Measurements from ENCODE around the gene LONRF2. TPM values are rescaled to one million over a fixed set of nuclear protein-coding genes. Genes with fewer than 3 reads are reported as not detected.
A peak's percentile ranks its signal among the peaks of the same experiment; 100 is the strongest.

Gene LONRF2
- total RNA-seq, 1 donor from 2014 or later, result 1.7 TPM

DNA sequence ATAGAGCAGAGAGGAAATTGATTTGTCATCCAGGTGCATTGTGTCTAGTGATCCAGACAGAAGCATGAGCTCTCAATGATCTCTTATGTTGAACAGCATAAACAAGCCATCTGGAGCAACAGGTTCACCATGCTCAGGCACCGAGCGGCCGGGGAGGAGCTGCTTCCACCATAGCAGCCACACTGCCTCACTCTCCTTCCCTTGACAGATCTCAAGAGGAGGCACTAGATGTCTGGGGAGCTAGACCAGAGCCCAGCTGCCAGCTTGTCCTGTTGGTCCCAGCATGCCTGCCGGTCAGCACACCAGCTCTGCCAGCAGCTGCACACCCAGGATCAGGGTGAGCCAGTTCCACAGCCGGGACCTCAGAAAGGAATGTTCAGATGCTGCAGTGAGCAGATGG is 17.5 kb upstream of the LONRF2 start:
- H3K9me3 Mint-ChIP-seq (ENCODE audit: low read depth), result peaks cover 7% of the 10 kb centered on the region

DNA sequence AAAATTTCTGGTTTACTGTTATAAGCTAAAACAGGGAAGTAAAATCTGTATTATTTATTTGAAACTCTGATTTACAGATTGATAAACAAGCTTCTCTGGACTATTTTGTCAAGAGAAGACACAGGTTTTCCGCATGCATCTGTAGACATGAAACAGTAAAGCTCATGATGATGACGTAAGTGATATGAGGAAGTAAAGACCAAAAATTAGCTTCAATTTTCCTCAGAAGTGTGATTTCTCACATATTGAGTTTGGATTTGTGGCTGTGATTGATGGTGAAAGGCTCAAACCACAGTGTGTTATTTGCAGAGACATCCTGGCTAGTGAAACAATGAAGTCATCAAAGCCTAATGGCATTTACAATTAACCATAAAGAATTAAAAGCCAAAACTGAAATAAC is 12.6 kb upstream of the LONRF2 start:
- peaks cover 2% of the 10 kb centered on the region for H3K36me3 Mint-ChIP-seq (ENCODE audit: low read depth)

More for the DNA sequence above, 17.5 kb upstream of the LONRF2 start:
- TF ChIP-seq, protein P1, sequence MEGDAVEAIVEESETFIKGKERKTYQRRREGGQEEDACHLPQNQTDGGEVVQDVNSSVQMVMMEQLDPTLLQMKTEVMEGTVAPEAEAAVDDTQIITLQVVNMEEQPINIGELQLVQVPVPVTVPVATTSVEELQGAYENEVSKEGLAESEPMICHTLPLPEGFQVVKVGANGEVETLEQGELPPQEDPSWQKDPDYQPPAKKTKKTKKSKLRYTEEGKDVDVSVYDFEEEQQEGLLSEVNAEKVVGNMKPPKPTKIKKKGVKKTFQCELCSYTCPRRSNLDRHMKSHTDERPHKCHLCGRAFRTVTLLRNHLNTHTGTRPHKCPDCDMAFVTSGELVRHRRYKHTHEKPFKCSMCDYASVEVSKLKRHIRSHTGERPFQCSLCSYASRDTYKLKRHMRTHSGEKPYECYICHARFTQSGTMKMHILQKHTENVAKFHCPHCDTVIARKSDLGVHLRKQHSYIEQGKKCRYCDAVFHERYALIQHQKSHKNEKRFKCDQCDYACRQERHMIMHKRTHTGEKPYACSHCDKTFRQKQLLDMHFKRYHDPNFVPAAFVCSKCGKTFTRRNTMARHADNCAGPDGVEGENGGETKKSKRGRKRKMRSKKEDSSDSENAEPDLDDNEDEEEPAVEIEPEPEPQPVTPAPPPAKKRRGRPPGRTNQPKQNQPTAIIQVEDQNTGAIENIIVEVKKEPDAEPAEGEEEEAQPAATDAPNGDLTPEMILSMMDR (IDR thresholded peaks at IDR 0.05), result no peak
- Mint-ChIP-seq H3K4me1 (ENCODE audit: low read depth) (no peaks in the 10 kb centered on the region), H3K36me3 (ENCODE audit: low read depth) (peaks cover 2% of the 10 kb centered on the region), H3K4me3 (ENCODE audit: unreplicated experiment) (no peak overlapping the region), H3K27ac (ENCODE audit: unreplicated experiment) (no peak overlapping the region), H3K27me3 (ENCODE audit: low read depth) (peaks cover 62% of the 10 kb centered on the region)
- no peak for DNase-seq (ENCODE audit: low spot score)

DNA sequence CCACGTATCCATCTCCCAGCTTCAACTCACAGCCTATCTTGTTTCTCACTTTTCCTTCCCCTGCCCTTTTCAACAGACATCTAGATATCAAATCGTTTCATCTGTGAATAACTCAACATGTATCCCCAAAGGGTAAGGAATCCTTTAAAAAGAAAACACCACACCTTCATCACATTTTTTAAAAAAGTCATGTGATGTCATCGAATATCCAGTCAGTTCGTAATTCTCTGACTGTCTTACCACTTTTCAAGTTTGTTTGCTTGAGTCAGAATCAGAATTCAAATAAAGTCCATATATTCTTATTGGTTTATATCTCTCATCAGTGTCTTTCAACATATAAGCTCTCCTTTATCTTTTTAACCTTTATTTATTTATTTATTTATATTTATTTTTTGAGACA is 5.4 kb upstream of the LONRF2 start:
- no peak for DNase-seq (ENCODE audit: low spot score)
- Mint-ChIP-seq H3K36me3 (ENCODE audit: low read depth) (peaks cover 2% of the 10 kb centered on the region), H3K27ac (ENCODE audit: unreplicated experiment) (no peak overlapping the region), H3K27me3 (ENCODE audit: low read depth) (peaks cover 63% of the 10 kb centered on the region), H3K4me1 (ENCODE audit: low read depth) (no peaks in the 10 kb centered on the region), H3K9me3 (ENCODE audit: low read depth) (no peaks in the 10 kb centered on the region), H3K4me3 (ENCODE audit: unreplicated experiment) (no peak overlapping the region)
- TF ChIP-seq, protein P1 (IDR thresholded peaks at IDR 0.05), result no peak

More for the DNA sequence above, 12.6 kb upstream of the LONRF2 start:
- TF ChIP-seq, protein P1 (IDR thresholded peaks at IDR 0.05), result no peak
- H3K27ac Mint-ChIP-seq (ENCODE audit: unreplicated experiment), result no peak overlapping the region
- H3K27me3 Mint-ChIP-seq (ENCODE audit: low read depth), result peaks cover 54% of the 10 kb centered on the region
- H3K4me1 Mint-ChIP-seq (ENCODE audit: low read depth), result no peaks in the 10 kb centered on the region
- no peaks in the 10 kb centered on the region for H3K9me3 Mint-ChIP-seq (ENCODE audit: low read depth)
- no peak overlapping the region for H3K4me3 Mint-ChIP-seq (ENCODE audit: unreplicated experiment)
- no peak for DNase-seq (ENCODE audit: low spot score)

DNA sequence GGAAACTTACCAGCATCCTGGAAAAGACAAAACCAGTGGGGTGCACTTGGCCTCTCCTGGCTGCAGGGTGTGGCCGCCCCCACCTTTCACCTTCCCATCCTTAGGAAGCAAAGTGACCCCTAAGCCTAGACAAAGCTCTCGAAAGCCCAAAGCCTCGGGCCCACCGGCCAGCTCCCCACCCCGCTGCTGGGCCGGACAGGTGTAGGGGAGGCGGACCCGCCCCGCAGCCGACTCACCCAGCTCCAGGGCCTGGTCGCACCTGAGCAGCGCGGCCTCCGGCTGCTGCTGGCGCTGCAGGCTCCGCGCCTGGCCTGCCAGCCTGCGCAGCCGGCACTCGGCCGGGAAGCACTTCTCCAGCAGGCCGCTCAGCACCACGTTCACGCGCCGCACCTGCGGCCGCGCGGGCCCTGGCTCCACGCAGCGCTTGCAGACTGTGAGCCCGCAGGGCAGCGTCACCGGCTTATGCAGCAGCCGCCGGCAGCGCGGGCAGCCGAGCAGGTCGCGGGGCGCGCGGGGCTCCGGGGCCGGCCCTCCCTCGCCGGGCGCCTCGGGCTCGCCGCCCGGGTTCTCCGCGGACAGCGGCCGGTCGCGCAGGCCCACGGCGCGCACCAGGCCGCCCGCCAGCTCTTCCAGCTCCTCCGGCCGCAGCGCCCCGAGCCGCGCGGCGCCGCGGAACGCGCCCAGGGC is 979 bp downstream of the LONRF2 start:
- peaks cover 51% of the 10 kb centered on the region for H3K27me3 Mint-ChIP-seq (ENCODE audit: low read depth)

DNA sequence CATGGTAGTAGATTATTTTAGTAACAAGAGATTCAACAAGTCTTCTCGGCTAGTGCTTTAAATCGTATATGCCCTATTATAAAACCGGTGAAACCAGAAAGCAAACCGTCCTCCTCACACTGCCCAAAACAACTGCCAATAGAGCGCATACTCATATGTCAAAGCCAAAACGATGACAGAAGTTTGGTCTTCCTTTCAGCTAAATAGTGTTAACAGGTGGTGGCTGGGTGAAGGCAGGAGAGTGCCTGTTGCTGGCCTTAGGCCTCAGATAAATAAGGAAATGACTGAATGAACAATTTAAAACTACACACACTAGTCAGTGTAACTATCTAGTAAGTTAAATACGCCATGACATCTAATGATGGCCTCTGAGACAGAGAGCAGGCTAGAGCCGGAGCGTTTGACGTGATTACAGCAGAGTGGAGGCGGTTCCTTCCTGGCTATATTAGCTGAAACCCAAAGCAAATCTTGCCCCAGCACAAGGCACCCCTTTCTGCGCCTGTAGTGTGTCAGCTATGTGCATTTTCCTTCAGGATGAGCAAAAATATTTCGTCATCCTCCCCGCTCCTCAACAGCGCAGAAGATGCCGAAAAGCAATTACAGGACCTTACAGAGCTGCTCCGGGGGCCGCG is 1.6 kb downstream of the LONRF2 start:
- H3K27me3 Mint-ChIP-seq (ENCODE audit: low read depth), result peaks cover 51% of the 10 kb centered on the region
- H3K36me3 Mint-ChIP-seq (ENCODE audit: low read depth), result peaks cover 14% of the 10 kb centered on the region
- no peak overlapping the region for H3K27ac Mint-ChIP-seq (ENCODE audit: unreplicated experiment)
- TF ChIP-seq, protein P1 (IDR thresholded peaks at IDR 0.05), result no peak
- H3K4me1 Mint-ChIP-seq (ENCODE audit: low read depth), result peaks cover 10% of the 10 kb centered on the region
- H3K9me3 Mint-ChIP-seq (ENCODE audit: low read depth), result peaks cover 23% of the 10 kb centered on the region
- DNase-seq (ENCODE audit: low spot score), result no peak
- H3K4me3 Mint-ChIP-seq (ENCODE audit: unreplicated experiment), result peak overlapping the region; percentile 57

More for the DNA sequence above, 979 bp downstream of the LONRF2 start:
- DNase-seq (ENCODE audit: low spot score), result no peak
- TF ChIP-seq, protein P1 (IDR thresholded peaks at IDR 0.05), result peak; percentile 63
- Mint-ChIP-seq H3K36me3 (ENCODE audit: low read depth) (peaks cover 14% of the 10 kb centered on the region), H3K9me3 (ENCODE audit: low read depth) (peaks cover 23% of the 10 kb centered on the region), H3K27ac (ENCODE audit: unreplicated experiment) (no peak overlapping the region), H3K4me1 (ENCODE audit: low read depth) (peaks cover 10% of the 10 kb centered on the region), H3K4me3 (ENCODE audit: unreplicated experiment) (peak overlapping the region; percentile 57)
